Measurements from ENCODE around the gene RFTN2.

DNA sequence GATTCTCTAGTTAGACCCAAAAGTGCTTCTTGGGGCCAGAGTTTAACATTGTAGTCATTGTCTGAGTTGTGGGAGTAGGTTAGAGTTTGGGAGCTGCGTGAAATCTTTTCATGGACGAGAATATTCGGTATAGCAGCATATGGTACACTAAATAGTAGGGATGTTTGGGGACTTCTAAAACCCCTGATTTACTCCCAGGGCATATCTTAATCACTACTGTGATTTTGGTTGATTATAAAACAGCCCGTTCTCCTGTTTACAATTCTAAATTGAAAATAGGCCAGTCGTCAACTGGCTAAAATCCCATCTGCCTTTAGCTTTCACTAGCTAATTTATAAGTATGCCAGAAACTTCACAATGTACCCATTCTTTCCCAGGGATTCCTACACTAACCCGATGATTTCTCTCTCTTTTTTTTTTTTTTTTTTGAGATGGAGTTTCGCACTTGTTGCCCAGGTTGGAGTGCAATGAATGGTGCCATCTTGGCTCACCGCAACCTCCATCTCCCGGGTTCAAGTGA is 115.2 kb downstream of the RFTN2 start:
- TF ChIP-seq, protein P1, sequence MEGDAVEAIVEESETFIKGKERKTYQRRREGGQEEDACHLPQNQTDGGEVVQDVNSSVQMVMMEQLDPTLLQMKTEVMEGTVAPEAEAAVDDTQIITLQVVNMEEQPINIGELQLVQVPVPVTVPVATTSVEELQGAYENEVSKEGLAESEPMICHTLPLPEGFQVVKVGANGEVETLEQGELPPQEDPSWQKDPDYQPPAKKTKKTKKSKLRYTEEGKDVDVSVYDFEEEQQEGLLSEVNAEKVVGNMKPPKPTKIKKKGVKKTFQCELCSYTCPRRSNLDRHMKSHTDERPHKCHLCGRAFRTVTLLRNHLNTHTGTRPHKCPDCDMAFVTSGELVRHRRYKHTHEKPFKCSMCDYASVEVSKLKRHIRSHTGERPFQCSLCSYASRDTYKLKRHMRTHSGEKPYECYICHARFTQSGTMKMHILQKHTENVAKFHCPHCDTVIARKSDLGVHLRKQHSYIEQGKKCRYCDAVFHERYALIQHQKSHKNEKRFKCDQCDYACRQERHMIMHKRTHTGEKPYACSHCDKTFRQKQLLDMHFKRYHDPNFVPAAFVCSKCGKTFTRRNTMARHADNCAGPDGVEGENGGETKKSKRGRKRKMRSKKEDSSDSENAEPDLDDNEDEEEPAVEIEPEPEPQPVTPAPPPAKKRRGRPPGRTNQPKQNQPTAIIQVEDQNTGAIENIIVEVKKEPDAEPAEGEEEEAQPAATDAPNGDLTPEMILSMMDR (conservative IDR thresholded peaks at IDR 0.05; ENCODE audit: low read depth, low read length) = no peak
- TF ChIP-seq EZH2 (IDR thresholded peaks at IDR 0.05; ENCODE audit: borderline replicate concordance, low read depth, low read length, poor library complexity, severe bottlenecking) = no peak
